Measurements from ENCODE around the gene CFAP65. TPM values are rescaled to one million over a fixed set of nuclear protein-coding genes. Genes with fewer than 3 reads are reported as not detected.
A peak's percentile ranks its signal among the peaks of the same experiment; 100 is the strongest.

CFAP65 gene
- polyA plus RNA-seq (2011; rRNA removed) (not detected in 2 replicates), polyA minus RNA-seq (2011; rRNA and poly(A)+ RNA removed) (not detected in 2 replicates)

GRCh38 chr2:219041252-219041651 is at the start of gene CFAP65:
CFAP65 (minus strand) TSS chr2:219041516; CDS start chr2:219039048, 2,468 bp downstream.
- Histone ChIP-seq H3K27me3 (ENCODE audit: control insufficient read depth, insufficient read depth, low read length) (peaks cover 26% of the 10 kb centered on the region), H3K4me3 (ENCODE audit: low read depth, low read length) (peak within 1 kb of the TSS; percentile 64), H3K27ac (ENCODE audit: low read depth, low read length) (no peak within 1 kb of the TSS), H3K9me3 (ENCODE audit: control insufficient read depth, insufficient read depth, low read length) (no peaks in the 10 kb centered on the region)
- no peak for TF ChIP-seq CTCF (IDR thresholded peaks at IDR 0.05; ENCODE audit: low read depth, low read length)
- POLR2A ChIA-PET, result no interaction called here
- DNase-seq (ENCODE audit: low read depth, low spot score), result peak; percentile 20
- CTCF ChIA-PET, result interaction anchor here (1.4 to 4.5 kb wide), 5 partner anchors 11 to 113 kb away, joined by 3 to 28 read pairs (median 4); no protein-coding TSS in a partner anchor

GRCh38 chr2:219090436-219091299 is 49.4 kb upstream of the CFAP65 start:
- DNase-seq (ENCODE audit: low read depth, low spot score), result no peak
- ChIA-PET CTCF (interaction anchor here (0.5 to 1.9 kb wide), 8 partner anchors 9 to 69 kb away, joined by 4 to 7 read pairs (median 5); no protein-coding TSS in a partner anchor), POLR2A (no interaction called here)
- TF ChIP-seq CTCF (IDR thresholded peaks at IDR 0.05; ENCODE audit: low read depth, low read length), result no peak
- H3K9me3 ChIP-seq (ENCODE audit: control insufficient read depth, insufficient read depth, low read length), result no peaks in the 10 kb centered on the region; the same call in 1 of the 2 replicates
- no peak overlapping the region for H3K4me3 ChIP-seq (ENCODE audit: low read depth, low read length)
- H3K27me3 ChIP-seq (ENCODE audit: control insufficient read depth, insufficient read depth, low read length), result no peaks in the 10 kb centered on the region
- H3K27ac ChIP-seq (ENCODE audit: low read depth, low read length), result no peak overlapping the region

- DNase-seq (ENCODE audit: low read depth, low spot score), result no peak
- CTCF ChIA-PET, result interaction anchor here (1.9 to 4.3 kb wide), 2 partner anchors 15 to 16 kb away, joined by 5 to 17 read pairs; no protein-coding TSS in a partner anchor
- Histone ChIP-seq H3K27ac (ENCODE audit: low read depth, low read length) (no peak overlapping the region), H3K9me3 (ENCODE audit: control insufficient read depth, insufficient read depth, low read length) (no peaks in the 10 kb centered on the region; the same call in 1 of the 2 replicates), H3K4me3 (ENCODE audit: low read depth, low read length) (no peak overlapping the region), H3K27me3 (ENCODE audit: control insufficient read depth, insufficient read depth, low read length) (no peaks in the 10 kb centered on the region)
- POLR2A ChIA-PET, result no interaction called here
- no peak for TF ChIP-seq CTCF (IDR thresholded peaks at IDR 0.05; ENCODE audit: low read depth, low read length)
Measured at GRCh38 chr2:219089330-219089729, 48.0 kb upstream of the CFAP65 start.

DNA sequence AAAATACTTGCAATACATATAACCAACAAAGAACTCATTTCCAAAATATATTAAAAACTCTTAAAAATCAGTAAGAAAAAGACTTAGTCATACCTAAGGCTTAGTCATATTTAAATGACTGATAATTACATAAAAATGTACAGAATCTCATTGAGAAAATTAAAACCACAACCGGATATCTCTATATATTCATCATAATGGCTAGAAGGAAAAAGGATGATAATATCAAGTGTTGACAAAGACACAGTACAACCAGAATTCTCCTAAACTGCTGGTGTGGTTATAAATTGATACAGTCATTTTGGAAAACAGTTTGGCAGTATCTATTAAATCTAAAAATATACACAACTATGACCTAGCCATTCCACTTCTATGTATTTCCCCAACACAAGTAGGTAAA is 46.5 kb upstream of the CFAP65 start:
- ChIA-PET POLR2A (no interaction called here), CTCF (interaction anchor here (1.1 to 4.3 kb wide), 5 partner anchors 14 to 58 kb away, joined by 3 to 17 read pairs (median 5); no protein-coding TSS in a partner anchor)
- H3K4me3 ChIP-seq (ENCODE audit: low read depth, low read length), result no peak overlapping the region
- no peaks in the 10 kb centered on the region for H3K27me3 ChIP-seq (ENCODE audit: control insufficient read depth, insufficient read depth, low read length)
- H3K27ac ChIP-seq (ENCODE audit: low read depth, low read length), result no peak overlapping the region
- no peak for DNase-seq (ENCODE audit: low read depth, low spot score)
- no peaks in the 10 kb centered on the region; the same call in 1 of the 2 replicates for H3K9me3 ChIP-seq (ENCODE audit: control insufficient read depth, insufficient read depth, low read length)
- TF ChIP-seq CTCF (IDR thresholded peaks at IDR 0.05; ENCODE audit: low read depth, low read length), result no peak

- Histone ChIP-seq H3K27ac (ENCODE audit: low read depth, low read length) (no peak overlapping the region), H3K9me3 (ENCODE audit: control insufficient read depth, insufficient read depth, low read length) (no peaks in the 10 kb centered on the region; the same call in 1 of the 2 replicates), H3K4me3 (ENCODE audit: low read depth, low read length) (no peak overlapping the region), H3K27me3 (ENCODE audit: control insufficient read depth, insufficient read depth, low read length) (no peaks in the 10 kb centered on the region)
- no peak for DNase-seq (ENCODE audit: low read depth, low spot score)
- CTCF ChIA-PET, result interaction anchor here (1.5 to 4.3 kb wide), 3 partner anchors 14 to 57 kb away, joined by 5 to 17 read pairs (median 14); no protein-coding TSS in a partner anchor
- TF ChIP-seq CTCF (IDR thresholded peaks at IDR 0.05; ENCODE audit: low read depth, low read length), result no peak
- POLR2A ChIA-PET, result no interaction called here
Measured at GRCh38 chr2:219087361-219087760, 46.0 kb upstream of the CFAP65 start.

All from AG04450 (cell line).